Parathyroid adenoma (tissue), 2 donors: ENCODE measurements around the gene PLCXD3.

Experiments used
- H2AFZ ChIP-seq: fragments of 300-600 bp; sonication (generic); one replicate; pipeline ENCODE4 v1.7.0; 2017; ENCODE audit warnings: antibody characterized with exemption, mild to moderate bottlenecking
- H3K27ac ChIP-seq: fragments of 300-600 bp; sonication (generic); one replicate; pipeline ENCODE4 v1.7.0; 2017
- H3K27me3 ChIP-seq: fragments of 300-600 bp; sonication (generic); one replicate; pipeline ENCODE4 v1.7.0; 2017; ENCODE audit warnings: low read length; ENCODE audit not compliant: control insufficient read depth, insufficient read depth
- H3K36me3 ChIP-seq: fragments of 300-600 bp; sonication (generic); one replicate; pipeline ENCODE4 v1.7.0; 2017; ENCODE audit warnings: low read length; ENCODE audit not compliant: control insufficient read depth, insufficient read depth
- H3K4me1 ChIP-seq: fragments of 300-600 bp; sonication (generic); one replicate; pipeline ENCODE4 v1.7.0; 2017; ENCODE audit warnings: control low read depth
- H3K4me2 ChIP-seq: fragments of 300-600 bp; sonication (generic); one replicate; pipeline ENCODE4 v1.7.0; 2017; ENCODE audit warnings: low read length
- H3K4me3 ChIP-seq: fragments of 300-600 bp; sonication (generic); one replicate; pipeline ENCODE4 v1.7.0; 2017; ENCODE audit warnings: low read depth, low read length
- H3K79me2 ChIP-seq: fragments of 300-600 bp; sonication (generic); one replicate; pipeline ENCODE4 v1.7.0; 2017; ENCODE audit warnings: control low read depth
- H3K9ac ChIP-seq: fragments of 300-600 bp; sonication (generic); one replicate; pipeline ENCODE4 v1.7.0; 2017; ENCODE audit warnings: mild to moderate bottlenecking
- H3K9me3 ChIP-seq: fragments of 300-600 bp; sonication (generic); one replicate; pipeline ENCODE4 v1.7.0; 2017; ENCODE audit warnings: low read length; ENCODE audit not compliant: control insufficient read depth
- CTCF ChIP-seq: fragments of 300-600 bp; sonication (generic); IDR thresholded peaks from one replicate; pipeline ENCODE4 v1.7.0; 2017; ENCODE audit warnings: antibody characterized with exemption, mild to moderate bottlenecking
- donor health status: primary hyperparathyroidism.

PLCXD3 gene

GRCh38 chr5:41284938-41285337 is 225.5 kb downstream of the PLCXD3 start:
- H3K36me3 ChIP-seq, result no peaks in the 10 kb centered on the region
- H3K27ac ChIP-seq, result no peak overlapping the region
- H3K4me3 ChIP-seq, result no peak overlapping the region
- H3K4me1 ChIP-seq, result no peaks in the 10 kb centered on the region
- H2AFZ ChIP-seq, result no peak overlapping the region
- H3K4me2 ChIP-seq, result no peak overlapping the region
- no peaks in the 10 kb centered on the region for H3K79me2 ChIP-seq
- H3K27me3 ChIP-seq, result no peaks in the 10 kb centered on the region
- H3K9ac ChIP-seq, result no peak overlapping the region
- peaks cover 3% of the 10 kb centered on the region for H3K9me3 ChIP-seq
- TF ChIP-seq CTCF, result no peak

- TF ChIP-seq CTCF, result no peak
- Histone ChIP-seq H3K4me3 (no peak overlapping the region), H2AFZ (no peak overlapping the region), H3K9me3 (peaks cover 3% of the 10 kb centered on the region), H3K79me2 (no peaks in the 10 kb centered on the region), H3K9ac (no peak overlapping the region), H3K4me2 (peak overlapping the region; percentile 43), H3K27me3 (no peaks in the 10 kb centered on the region), H3K27ac (no peak overlapping the region), H3K4me1 (no peaks in the 10 kb centered on the region), H3K36me3 (no peaks in the 10 kb centered on the region)
Observed at GRCh38 chr5:41281215-41281810, 229.1 kb downstream of the PLCXD3 start.

GRCh38 chr5:41279040-41279439 is 231.4 kb downstream of the PLCXD3 start:
- no peak overlapping the region for H3K27ac ChIP-seq
- no peak overlapping the region for H3K4me2 ChIP-seq
- no peak overlapping the region for H3K9ac ChIP-seq
- H3K27me3 ChIP-seq, result no peaks in the 10 kb centered on the region
- no peaks in the 10 kb centered on the region for H3K9me3 ChIP-seq
- H3K79me2 ChIP-seq, result no peaks in the 10 kb centered on the region
- H3K4me3 ChIP-seq, result no peak overlapping the region
- H3K36me3 ChIP-seq, result no peaks in the 10 kb centered on the region
- H3K4me1 ChIP-seq, result no peaks in the 10 kb centered on the region
- TF ChIP-seq CTCF, result no peak
- no peak overlapping the region for H2AFZ ChIP-seq

GRCh38 chr5:41277476-41278245 is 232.7 kb downstream of the PLCXD3 start:
- Histone ChIP-seq H3K9ac (no peak overlapping the region), H3K36me3 (no peaks in the 10 kb centered on the region)

More at GRCh38 chr5:41277476-41278245, 232.7 kb downstream of the PLCXD3 start:
- Histone ChIP-seq H3K27me3 (no peaks in the 10 kb centered on the region), H3K4me3 (no peak overlapping the region), H3K4me1 (no peaks in the 10 kb centered on the region), H2AFZ (no peak overlapping the region), H3K4me2 (no peak overlapping the region), H3K27ac (no peak overlapping the region), H3K79me2 (no peaks in the 10 kb centered on the region), H3K9me3 (no peaks in the 10 kb centered on the region)
- TF ChIP-seq CTCF, result no peak
